K562 (cell line): Measurements from ENCODE around the gene DAPK1. TPM values are rescaled to one million over a fixed set of nuclear protein-coding genes. Genes with fewer than 3 reads are reported as not detected.

Source experiments
- ATAC-seq: fragments of 200-7000 bp; cut with Tn5 transposase; 3 replicates; pipeline ENCODE4 v1.9.1; 2020; ENCODE audit warnings: moderate library complexity
- BruUV-seq: library from RNA; stranded (reverse); fragments of 400-500 nt; replicated peaks from 2 replicates; lab custom pipeline; 2021; lab: Mats Ljungman, UMichigan
- CTCF ChIA-PET: fragments of 300-600 bp; formaldehyde crosslinking; extraction: SDS; loops from one replicate; lab custom pipeline; 2021; ENCODE audit warnings: low intra/inter-chr PET ratio; lab: Yijun Ruan, JAX
- POLR2A ChIA-PET: fragments of 300-600, 350-650 bp; sonication (Branson Sonifier 250); formaldehyde crosslinking; extraction: SDS; loops from one replicate; lab custom pipeline; 2021; ENCODE audit warnings: antibody characterized with exemption, inconsistent platforms; lab: Yijun Ruan, JAX
- DNase-seq, 4 experiments: peaks; one replicate each; pipeline versions ENCODE4 v3.0.0 to v3.0.0-alpha.2; 2011 to 2018; ENCODE audit warnings: low spot score in 3 of 4, mixed read lengths in 3 of 4; ENCODE audit errors: extremely low read depth in 1 of 4
- FAIRE-seq: peaks from 2 replicates; lab custom pipeline; 2011; peaks lifted over from hg19 to GRCh38; lab: Jason Lieb, UNC
- H2AFZ ChIP-seq: 2 replicates; pipeline ENCODE4 v1.6.0; 2011; ENCODE audit warnings: low read depth, low read length, control low read depth, inconsistent platforms
- H3K27ac ChIP-seq: fragments of 200-600 bp; 3 replicates; pipeline ENCODE4 v1.8.0; 2011; ENCODE audit warnings: low read depth, mild to moderate bottlenecking, control low read depth, inconsistent platforms, low read length, moderate library complexity, mixed read lengths; ENCODE audit errors: extremely low read depth
- H3K27me3 ChIP-seq, 2 experiments: fragments of 300-600 bp in 1 of 2; 2 replicates in 1 of 2; 3 replicates in 1 of 2; pipeline versions ENCODE4 v1.6.0 to v1.8.0; 2011; ENCODE audit warnings: inconsistent platforms in 2 of 2, low read length in 2 of 2, mild to moderate bottlenecking in 1 of 2, mixed read lengths in 1 of 2, moderate library complexity in 1 of 2; ENCODE audit not compliant: control insufficient read depth in 2 of 2, insufficient read depth in 2 of 2
- H3K36me3 ChIP-seq: fragments of 300-600 bp; 3 replicates; pipeline ENCODE4 v1.8.0; 2011; ENCODE audit warnings: mild to moderate bottlenecking, low read length, inconsistent platforms; ENCODE audit not compliant: control insufficient read depth, insufficient read depth
- H3K4me1 ChIP-seq, 2 experiments: fragments of 200-600 bp in 1 of 2; replicated peaks in 1 of 2; 2 replicates in 1 of 2; 3 replicates in 1 of 2; pipeline versions ENCODE4 v1.5.1 to v1.8.0; 2011; ENCODE audit warnings: inconsistent platforms in 2 of 2, low read length in 2 of 2, mild to moderate bottlenecking in 1 of 2, mixed read lengths in 1 of 2, moderate library complexity in 1 of 2; ENCODE audit not compliant: control insufficient read depth in 2 of 2, insufficient read depth in 2 of 2
- H3K4me2 ChIP-seq: 2 replicates; pipeline ENCODE4 v1.6.1; 2011; ENCODE audit warnings: low read length, control low read depth, inconsistent platforms, mixed read lengths; ENCODE audit not compliant: insufficient read depth
- H3K4me3 ChIP-seq: fragments of 200-600 bp; sonication (generic), shearing (Covaris generic); 2 replicates; pipeline ENCODE4 v1.5.1; 2016; ENCODE audit warnings: control low read depth, inconsistent platforms
- H3K79me2 ChIP-seq: fragments of 200-600 bp; 3 replicates; pipeline ENCODE4 v1.8.0; 2011; ENCODE audit warnings: low read length, inconsistent platforms; ENCODE audit not compliant: control insufficient read depth, insufficient read depth
- H3K9ac ChIP-seq, 2 experiments: 2 replicates each; pipeline versions ENCODE4 v1.6.0 to v1.6.1; 2011; ENCODE audit warnings: low read depth in 2 of 2, low read length in 2 of 2, control low read depth in 1 of 2, inconsistent platforms in 1 of 2, mild to moderate bottlenecking in 1 of 2, mixed read lengths in 1 of 2; ENCODE audit not compliant: insufficient read depth in 1 of 2
- H3K9me1 ChIP-seq: one replicate; pipeline ENCODE4 v1.6.0; 2011; ENCODE audit warnings: inconsistent platforms, mild to moderate bottlenecking, low read length, moderate library complexity; ENCODE audit not compliant: control insufficient read depth, insufficient read depth
- H3K9me3 ChIP-seq: replicated peaks from 2 replicates; pipeline ENCODE4 v1.5.1; 2011; ENCODE audit warnings: low read depth, low read length, inconsistent platforms; ENCODE audit not compliant: control insufficient read depth, insufficient read depth
- H4K20me1 ChIP-seq: replicated peaks from 2 replicates; pipeline ENCODE4 v1.6.1; 2011; ENCODE audit warnings: low read length, inconsistent platforms, mixed read lengths; ENCODE audit not compliant: control insufficient read depth, insufficient read depth
- BRF2 ChIP-seq: IDR thresholded peaks from 3 replicates; pipeline ENCODE4 v1.6.1; 2011; ENCODE audit warnings: borderline replicate concordance, mild to moderate bottlenecking; ENCODE audit not compliant: insufficient read length, insufficient read depth
- CAMTA2 ChIP-seq: fragments of 250-450 bp; sonication (Bioruptor Pico); conservative IDR thresholded peaks from 2 replicates; pipeline ENCODE4 v1.5.1; 2022
- DPF2 ChIP-seq: fragments of 450-650 bp; IDR thresholded peaks from 2 replicates; pipeline ENCODE4 v1.6.1; 2016
- FOXJ3 ChIP-seq: sonication (generic); formaldehyde crosslinking; IDR thresholded peaks from 2 replicates; pipeline ENCODE4 v1.4.0; 2020; ENCODE audit warnings: mild to moderate bottlenecking, missing genetic modification reagents
- ZBTB26 ChIP-seq: fragments of 450-650 bp; formaldehyde crosslinking; IDR thresholded peaks from 2 replicates; pipeline ENCODE4 v1.4.0; 2022; ENCODE audit warnings: missing genetic modification characterization
- ZBTB40 ChIP-seq, 2 experiments: fragments of 450-650 bp in 1 of 2; sonication (generic) in 1 of 2; formaldehyde crosslinking in 1 of 2; IDR thresholded peaks; 2 replicates each; pipeline versions ENCODE4 v1.7.1 to v1.9.0; 2016 to 2022; ENCODE audit warnings: inconsistent platforms in 1 of 2, mild to moderate bottlenecking in 1 of 2, missing genetic modification reagents in 1 of 2
- ZNF12 ChIP-seq: sonication (generic); formaldehyde crosslinking; IDR thresholded peaks from 2 replicates; pipeline ENCODE4 v1.4.0; 2020; ENCODE audit warnings: mild to moderate bottlenecking, missing genetic modification reagents
- ZNF174 ChIP-seq: fragments of 250-450 bp; sonication (Bioruptor Pico); IDR thresholded peaks from 2 replicates; pipeline ENCODE4 v1.4.0; 2020; ENCODE audit warnings: mild to moderate bottlenecking
- ZNF707 ChIP-seq: fragments of 250-450 bp; sonication (Bioruptor Pico); conservative IDR thresholded peaks from 2 replicates; pipeline ENCODE4 v1.8.0; 2022; ENCODE audit warnings: inconsistent platforms, mild to moderate bottlenecking, moderate library complexity
- ZNF77 ChIP-seq: fragments of 250-450 bp; sonication (Bioruptor Pico); IDR thresholded peaks from 2 replicates; pipeline ENCODE4 v1.5.0; 2020
- in situ Hi-C: fragments of 300-500 bp; cut with MboI; formaldehyde crosslinking; loops from 4 replicates; pipeline ENCODE4 v1.15.0; 2018; ENCODE audit warnings: inconsistent platforms, mixed read lengths
- intact Hi-C: fragments of 100-400 bp; cut with micrococcal nuclease; formaldehyde crosslinking; loops from 2 replicates; pipeline ENCODE4 v1.14.2; 2022
- polyA plus RNA-seq, 8 experiments: library from polyadenylated mRNA; depleted of rRNA in 4 of 8; stranded (reverse) in 5 of 8; unstranded in 3 of 8; fragments of >200 nt; fragmentation: Nextera tagmentation in 2 of 8; fragmentation: Illumina TruSeq in 1 of 8; extraction: Ambion mirVana in 2 of 8; extraction: Trizol in 1 of 8; gene quantifications; 2 replicates each; pipeline versions ENCODE4 v1.2.1 to v1.2.3, GENCODE V29; 2011 to 2014; ENCODE audit warnings: inconsistent platforms in 1 of 8, missing spikeins in 1 of 8
- total RNA-seq, 7 experiments: library from RNA; depleted of rRNA in 6 of 7; stranded (reverse); fragments of >200 nt in 6 of 7; fragmentation: Illumina TruSeq in 2 of 7; extraction: Trizol in 2 of 7; gene quantifications; 2 replicates each; pipeline versions ENCODE4 v1.2.1 to v1.2.3, GENCODE V29; 2011 to 2021; ENCODE audit warnings: low replicate concordance in 1 of 7
- TF ChIP-seq, protein P1 (sequence below): fragments of 450-650 bp; formaldehyde crosslinking; IDR thresholded peaks from 2 replicates; pipeline ENCODE4 v1.4.0; 2022; ENCODE audit warnings: missing genetic modification characterization

DAPK1 gene
- total and polyA plus RNA-seq, 9 of the 15 experiments (the other 6 are each of a cell fraction or from before 2014, with no cell fraction given), result 1.7 to 26.4 (median 15.8) TPM

- no peaks in the 10 kb centered on the region for H3K27me3 ChIP-seq
- H3K4me1 ChIP-seq, result peaks cover 0 to 19% of the 10 kb centered on the region in 2 experiments; a peak in 3 of 5 replicates
- TF ChIP-seq BRF2 (no peak), ZNF12 (CRISPR knock-in tag) (no peak), FOXJ3 (no peak), ZNF707 (CRISPR knock-in tag) (no peak), DPF2 (no peak), ZBTB40 (IDR thresholded peaks at IDR 0.05) (no peak), ZBTB40 (CRISPR knock-in tag; IDR thresholded peaks at IDR 0.05) (no peak), CAMTA2 (no peak), ZNF77 (no peak), ZBTB26 (no peak), ZNF174 (CRISPR knock-in tag) (no peak)
- TF ChIP-seq, protein P1, sequence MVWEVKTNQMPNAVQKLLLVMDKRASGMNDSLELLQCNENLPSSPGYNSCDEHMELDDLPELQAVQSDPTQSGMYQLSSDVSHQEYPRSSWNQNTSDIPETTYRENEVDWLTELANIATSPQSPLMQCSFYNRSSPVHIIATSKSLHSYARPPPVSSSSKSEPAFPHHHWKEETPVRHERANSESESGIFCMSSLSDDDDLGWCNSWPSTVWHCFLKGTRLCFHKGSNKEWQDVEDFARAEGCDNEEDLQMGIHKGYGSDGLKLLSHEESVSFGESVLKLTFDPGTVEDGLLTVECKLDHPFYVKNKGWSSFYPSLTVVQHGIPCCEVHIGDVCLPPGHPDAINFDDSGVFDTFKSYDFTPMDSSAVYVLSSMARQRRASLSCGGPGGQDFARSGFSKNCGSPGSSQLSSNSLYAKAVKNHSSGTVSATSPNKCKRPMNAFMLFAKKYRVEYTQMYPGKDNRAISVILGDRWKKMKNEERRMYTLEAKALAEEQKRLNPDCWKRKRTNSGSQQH (CRISPR knock-in tag), result no peak
Observed at GRCh38 chr9:87584326-87584725, 86.7 kb downstream of the DAPK1 start.

More at GRCh38 chr9:87584326-87584725, 86.7 kb downstream of the DAPK1 start:
- no peaks in the 10 kb centered on the region for H3K36me3 ChIP-seq
- BruUV-seq, result no TSS peak
- no peak overlapping the region for H3K4me2 ChIP-seq
- H3K9ac ChIP-seq, result no peak overlapping the region
- H3K79me2 ChIP-seq, result peaks cover 10% of the 10 kb centered on the region
- H3K9me3 ChIP-seq, result no peaks in the 10 kb centered on the region
- H3K4me3 ChIP-seq, result no peak overlapping the region
- H2AFZ ChIP-seq, result no peak overlapping the region
- ChIA-PET POLR2A (no interaction called here), CTCF (no interaction called here)
- ATAC-seq (no peak), FAIRE-seq (no peak), DNase-seq (no peak)
- in situ Hi-C loops (no loop called here), intact Hi-C loops (no loop called here)
- no peak overlapping the region for H3K27ac ChIP-seq
- no peaks in the 10 kb centered on the region for H3K9me1 ChIP-seq
- H4K20me1 ChIP-seq, result peaks cover 4% of the 10 kb centered on the region; the same call in 1 of the 2 replicates
